ENCODE data around the gene ARHGAP15.

The ARHGAP15 gene

DNA sequence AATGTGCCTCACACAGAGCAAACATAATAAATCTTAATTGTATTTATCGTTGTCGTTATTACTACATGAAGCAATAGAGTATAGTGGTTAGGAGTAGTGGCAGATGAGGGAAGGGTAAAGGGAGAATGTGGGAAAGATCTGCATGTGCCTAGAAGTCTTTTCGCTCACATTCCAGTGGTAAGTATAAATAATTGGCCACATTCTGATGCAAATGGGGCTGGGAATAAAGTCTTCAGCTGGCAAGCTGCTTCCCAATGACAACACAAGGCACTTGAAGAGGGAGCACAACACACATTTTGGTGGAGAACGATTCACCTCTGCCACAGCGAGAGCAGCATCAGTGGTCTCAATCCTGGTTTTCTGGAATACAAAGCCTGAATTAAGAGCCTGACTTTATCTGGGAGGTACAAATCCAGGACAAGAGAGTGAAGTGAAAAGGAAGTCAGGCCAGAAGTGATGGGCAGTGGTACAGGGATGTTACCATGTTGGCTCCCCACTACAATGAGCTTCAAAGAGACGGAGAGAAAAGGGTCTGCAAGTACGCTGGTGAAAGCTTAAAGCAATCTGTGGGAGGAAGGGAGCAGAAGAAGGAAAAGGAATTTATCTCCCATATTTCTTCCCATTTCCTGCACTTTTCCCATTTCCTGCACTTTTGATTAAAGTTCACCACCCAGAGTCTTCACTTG, 112.3 kb downstream of the ARHGAP15 start:
- TF ChIP-seq, protein P1, sequence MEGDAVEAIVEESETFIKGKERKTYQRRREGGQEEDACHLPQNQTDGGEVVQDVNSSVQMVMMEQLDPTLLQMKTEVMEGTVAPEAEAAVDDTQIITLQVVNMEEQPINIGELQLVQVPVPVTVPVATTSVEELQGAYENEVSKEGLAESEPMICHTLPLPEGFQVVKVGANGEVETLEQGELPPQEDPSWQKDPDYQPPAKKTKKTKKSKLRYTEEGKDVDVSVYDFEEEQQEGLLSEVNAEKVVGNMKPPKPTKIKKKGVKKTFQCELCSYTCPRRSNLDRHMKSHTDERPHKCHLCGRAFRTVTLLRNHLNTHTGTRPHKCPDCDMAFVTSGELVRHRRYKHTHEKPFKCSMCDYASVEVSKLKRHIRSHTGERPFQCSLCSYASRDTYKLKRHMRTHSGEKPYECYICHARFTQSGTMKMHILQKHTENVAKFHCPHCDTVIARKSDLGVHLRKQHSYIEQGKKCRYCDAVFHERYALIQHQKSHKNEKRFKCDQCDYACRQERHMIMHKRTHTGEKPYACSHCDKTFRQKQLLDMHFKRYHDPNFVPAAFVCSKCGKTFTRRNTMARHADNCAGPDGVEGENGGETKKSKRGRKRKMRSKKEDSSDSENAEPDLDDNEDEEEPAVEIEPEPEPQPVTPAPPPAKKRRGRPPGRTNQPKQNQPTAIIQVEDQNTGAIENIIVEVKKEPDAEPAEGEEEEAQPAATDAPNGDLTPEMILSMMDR (IDR thresholded peaks at IDR 0.05; ENCODE audit: extremely low read depth, missing control alignments): no peak
- DNase-seq (ENCODE audit: low spot score): no peak

DNA sequence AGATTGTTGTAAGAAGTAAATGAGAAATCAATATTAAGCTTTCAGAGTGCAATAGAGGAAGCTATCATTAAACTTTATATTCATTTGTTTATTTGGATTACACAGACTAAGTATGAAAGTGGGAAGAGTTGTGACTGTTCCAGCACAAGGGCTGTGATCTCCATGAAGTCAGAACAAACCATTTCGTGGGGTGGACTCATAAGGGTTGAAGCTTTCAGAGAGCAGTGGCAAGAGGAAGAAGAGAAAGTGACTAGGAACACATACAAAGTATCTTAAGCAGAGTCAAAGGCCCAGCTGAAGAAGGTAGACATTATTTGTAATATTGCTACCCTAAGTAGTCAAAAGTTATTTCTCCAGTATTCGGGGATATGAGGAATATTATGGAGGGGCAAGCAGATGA, 117.0 kb downstream of the ARHGAP15 start:
- TF ChIP-seq, protein P1 (IDR thresholded peaks at IDR 0.05; ENCODE audit: extremely low read depth, missing control alignments): no peak
- DNase-seq (ENCODE audit: low spot score): no peak

DNA sequence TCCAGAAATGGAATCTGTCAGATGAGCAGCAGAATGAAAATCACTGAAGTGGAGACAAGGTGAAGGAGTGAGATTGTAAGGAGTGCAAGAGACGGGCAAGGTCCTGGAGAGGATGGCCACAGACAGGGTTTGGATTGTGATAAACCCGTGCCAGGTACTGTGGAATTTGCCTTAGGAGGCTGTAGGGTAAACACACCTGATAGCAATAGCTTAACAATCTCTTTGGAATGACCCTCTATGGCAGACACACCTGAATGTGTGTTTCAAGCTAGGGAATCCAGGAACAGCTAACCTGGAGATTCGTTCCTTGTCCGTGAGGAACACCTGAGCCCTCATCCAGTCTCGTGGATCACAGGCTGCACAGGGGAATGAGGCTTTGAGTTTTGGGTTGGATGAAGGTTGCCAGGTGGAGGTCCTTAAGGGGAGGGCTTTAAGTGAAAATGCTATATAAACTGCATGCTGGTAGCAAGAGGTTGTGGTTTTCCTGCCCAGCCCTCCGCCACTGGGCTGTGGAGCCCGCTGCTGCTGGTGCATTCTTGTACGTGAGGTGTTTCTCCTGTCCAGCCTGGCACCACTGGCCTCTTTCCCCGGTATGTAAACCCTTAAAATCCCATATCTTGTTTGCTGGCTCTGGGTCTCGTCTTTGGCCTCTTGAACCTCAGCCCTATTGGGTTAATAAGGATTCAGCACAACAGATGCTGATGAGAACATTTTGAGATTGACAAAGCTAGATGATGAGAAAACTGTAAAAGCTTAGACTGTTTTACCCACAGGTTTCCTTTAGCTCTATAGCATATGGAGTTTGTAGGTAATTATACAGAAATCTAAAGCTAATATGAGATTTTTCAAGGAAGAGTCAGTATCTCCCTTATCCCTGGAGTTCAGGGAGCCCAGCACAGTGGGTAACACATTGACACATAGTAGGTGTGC, 117.9 kb downstream of the ARHGAP15 start:
- DNase-seq (ENCODE audit: low spot score): no peak
- TF ChIP-seq, protein P1 (IDR thresholded peaks at IDR 0.05; ENCODE audit: extremely low read depth, missing control alignments): no peak

DNA sequence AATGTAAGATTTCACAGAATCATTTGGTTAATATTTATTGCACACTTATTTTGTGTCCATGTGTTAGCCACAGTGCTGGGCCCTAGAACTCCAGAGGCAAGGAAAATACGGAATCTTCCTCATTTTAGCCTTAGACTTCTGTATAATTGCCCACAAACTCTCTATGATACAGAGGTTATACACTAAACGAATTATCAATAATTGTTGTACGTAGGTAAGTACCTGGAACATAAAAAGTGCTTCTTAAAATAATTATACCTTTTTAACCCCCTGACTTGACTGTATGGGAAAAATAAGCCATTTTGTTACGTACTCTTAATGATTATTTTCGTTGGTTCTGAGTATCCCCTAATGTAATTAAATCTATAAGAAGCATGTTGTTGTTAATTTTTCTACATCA, 119.4 kb downstream of the ARHGAP15 start:
- TF ChIP-seq, protein P1 (IDR thresholded peaks at IDR 0.05; ENCODE audit: extremely low read depth, missing control alignments): no peak
- DNase-seq (ENCODE audit: low spot score): no peak

DNA sequence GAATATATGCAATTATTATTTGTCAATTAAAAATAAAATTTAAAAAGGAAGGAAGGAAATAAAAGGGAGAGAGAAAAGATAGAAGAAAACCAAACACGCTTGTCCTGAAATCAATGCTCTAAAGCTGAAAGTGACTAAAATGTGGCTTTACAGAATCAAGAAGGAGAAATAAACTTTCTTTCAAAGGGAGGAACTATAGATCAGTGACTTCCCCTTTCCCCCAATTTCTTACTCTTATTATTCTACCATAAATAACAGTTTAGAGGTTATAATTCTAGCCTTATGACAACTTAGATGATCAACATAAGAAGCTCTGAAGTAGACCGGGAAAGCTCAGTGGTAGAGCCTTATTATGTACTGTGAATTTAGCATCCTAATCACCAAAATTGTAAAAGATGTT, 122.5 kb downstream of the ARHGAP15 start:
- TF ChIP-seq, protein P1 (IDR thresholded peaks at IDR 0.05; ENCODE audit: extremely low read depth, missing control alignments): no peak
- DNase-seq (ENCODE audit: low spot score): no peak

DNA sequence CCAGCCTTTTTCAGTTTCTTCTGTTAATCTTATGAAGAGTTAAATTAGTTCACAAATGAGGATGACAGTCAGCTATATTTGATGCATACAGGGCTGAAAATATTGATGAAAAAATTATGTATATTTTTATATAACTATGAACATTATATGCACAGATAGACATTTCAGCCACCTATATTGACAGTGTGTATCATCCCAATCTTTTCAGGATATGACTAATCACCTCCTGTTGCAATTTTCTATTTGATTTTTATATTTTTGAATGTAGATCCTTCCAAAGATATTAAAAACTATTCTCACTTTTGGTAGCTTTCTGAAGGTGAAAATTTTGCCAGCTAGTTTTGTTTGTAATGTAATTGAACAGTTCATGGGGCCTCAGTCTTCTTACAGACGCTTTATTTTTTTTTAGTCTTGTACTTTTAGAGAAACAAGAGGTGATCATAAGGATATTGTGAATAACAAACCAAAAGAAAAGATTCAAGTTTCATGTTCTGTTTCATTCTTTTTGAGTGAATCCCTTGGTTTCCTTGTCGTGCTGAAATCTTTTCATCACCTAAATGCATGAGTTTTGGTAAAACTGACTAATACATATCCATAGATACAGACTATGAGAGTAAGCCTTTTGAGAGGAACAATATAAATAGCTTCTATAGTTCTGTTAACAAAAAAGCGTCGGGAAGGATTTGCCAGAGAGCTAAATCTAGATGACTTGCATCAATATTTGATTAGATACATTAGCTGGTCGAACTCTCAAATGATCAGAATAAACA, 123.1 kb downstream of the ARHGAP15 start:
- TF ChIP-seq, protein P1 (IDR thresholded peaks at IDR 0.05; ENCODE audit: extremely low read depth, missing control alignments): no peak
- DNase-seq (ENCODE audit: low spot score): no peak
